Measurements from ENCODE around the gene STARD7. TPM values are rescaled to one million over a fixed set of nuclear protein-coding genes. Genes with fewer than 3 reads are reported as not detected.

Gene STARD7
- total RNA-seq, 2 donors from 2014 or later = 59.2 to 72.6 TPM

DNA sequence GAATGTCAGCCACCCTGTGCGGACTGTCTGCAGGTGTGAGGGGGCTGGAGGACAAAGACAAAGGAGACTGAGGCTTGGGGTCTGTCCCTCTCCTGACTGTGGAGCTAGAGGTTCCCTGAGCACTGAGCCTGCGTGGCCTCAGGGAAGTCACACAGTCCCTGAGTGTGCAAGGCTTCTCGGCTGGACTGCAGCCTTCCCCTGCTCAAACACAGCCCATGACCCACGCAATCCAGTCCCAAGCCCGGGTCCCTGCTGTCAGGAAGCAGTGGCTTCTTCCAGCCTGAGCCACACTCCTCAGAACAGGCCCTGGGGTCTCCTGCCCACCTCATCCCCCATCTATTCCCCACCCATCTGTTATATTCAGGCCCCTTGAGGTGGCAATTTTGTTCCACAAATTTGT, 73.0 kb downstream of the STARD7 start:
- H3K4me1 Mint-ChIP-seq = peaks cover 6% of the 10 kb centered on the region
- no peaks in the 10 kb centered on the region for H3K9me3 ChIP-seq (ENCODE audit: control insufficient read depth, low read length, poor library complexity, severe bottlenecking)
- no peak overlapping the region for H3K4me3 Mint-ChIP-seq
- ATAC-seq (no peak), DNase-seq (no peak)
- no peak overlapping the region for H3K27ac Mint-ChIP-seq
- H3K36me3 Mint-ChIP-seq (ENCODE audit: low read depth) = no peaks in the 10 kb centered on the region
- no peaks in the 10 kb centered on the region for H3K27me3 Mint-ChIP-seq

DNA sequence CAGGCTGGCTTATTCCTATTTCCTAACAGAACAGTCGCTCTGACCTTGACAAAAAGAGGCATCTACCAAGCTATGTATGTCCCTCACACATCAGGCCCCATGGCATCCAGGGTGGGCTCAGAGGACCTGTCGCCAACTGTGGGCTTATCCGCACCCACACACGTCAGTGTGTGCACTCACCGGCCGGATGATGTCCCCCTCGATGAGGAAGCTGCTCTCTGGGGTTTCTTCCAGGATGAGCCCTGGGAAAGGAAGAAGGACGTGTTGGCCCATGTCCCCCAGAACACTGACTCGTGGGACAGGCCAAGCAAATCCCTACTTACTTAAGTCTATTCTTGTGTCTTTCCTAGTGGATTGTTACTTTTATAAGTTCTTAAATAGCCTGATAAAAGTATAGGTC, 73.5 kb downstream of the STARD7 start:
- Mint-ChIP-seq H3K27me3 (no peaks in the 10 kb centered on the region), H3K4me3 (no peak overlapping the region), H3K4me1 (peaks cover 10% of the 10 kb centered on the region), H3K27ac (no peak overlapping the region), H3K36me3 (ENCODE audit: low read depth) (no peaks in the 10 kb centered on the region)
- DNase-seq = no peak
- no peaks in the 10 kb centered on the region for H3K9me3 ChIP-seq (ENCODE audit: control insufficient read depth, low read length, poor library complexity, severe bottlenecking)
- ATAC-seq = no peak

Other genes starting within 250 kb of the STARD7 start
- gene ANKRD36C, start 217.0 kb downstream of the STARD7 start, total RNA-seq = 10 to 100 TPM; 78.1 to 93.0 TPM
- 1 to 10 TPM; 1.2 to 5.0 TPM for gene GPAT2, start 173.9 kb downstream of the STARD7 start, total RNA-seq
- gene ADRA2B, start 92.3 kb downstream of the STARD7 start, total RNA-seq = 1 to 10 TPM in 1 of 2 donors, under 1 TPM in 1; 0.85 to 2.8 TPM
- gene ASTL, start 70.3 kb downstream of the STARD7 start, total RNA-seq = 1 to 10 TPM; 4.2 to 7.9 TPM
- gene DUSP2, start 63.4 kb downstream of the STARD7 start, total RNA-seq = 100 to 1,000 TPM; 240 to 319 TPM
- gene TMEM127, start 57.2 kb upstream of the STARD7 start, total RNA-seq = 10 to 100 TPM; 36.4 to 44.8 TPM
- gene CIAO1, start 57.4 kb upstream of the STARD7 start, total RNA-seq = 10 to 100 TPM; 60.0 to 61.5 TPM
- gene SNRNP200, start 96.7 kb upstream of the STARD7 start, total RNA-seq = 100 to 1,000 TPM; 189 to 224 TPM
- 1 to 10 TPM; 6.6 to 9.9 TPM for gene ITPRIPL1, start 116.5 kb upstream of the STARD7 start, total RNA-seq
- gene NCAPH, start 126.9 kb upstream of the STARD7 start, total RNA-seq = 1 to 10 TPM; 1.4 to 3.0 TPM